Left cardiac atrium (tissue), 4 donors: ENCODE measurements around the gene CHRNA1. TPM values are rescaled to one million over a fixed set of nuclear protein-coding genes. Genes with fewer than 3 reads are reported as not detected.

Experiments used
- ATAC-seq, 2 donors: fragments of 200-7000 bp; cut with Tn5 transposase; one replicate each; pipeline ENCODE4 v1.9.1; 2020; ENCODE audit warnings: mild to moderate bottlenecking in 2 of 2, moderate library complexity in 2 of 2
- DNase-seq: peaks from one replicate; pipeline ENCODE4 v3.0.0-alpha.2; 2020
- intact Hi-C, 2 donors: fragments of 100-400 bp; cut with DNase I; formaldehyde crosslinking; loops; one replicate each; pipeline versions ENCODE4 v1.14.1 to v1.15.1; 2022 to 2023
- total RNA-seq, 2 donors: library from RNA; stranded (reverse); fragmentation: NEBNext Ultra II Directional; extraction: Animal tissue kit (Norgen Biotek cat#: 25700); gene quantifications; one replicate each; pipeline ENCODE4 v1.2.1, GENCODE V29; 2021
- donor health status: DM: no; HTN: yes; CAD: no.
- donor health status: DM: no; HTN: yes; CAD: no; lungs with severe emphysema.
- donor health status: DM: yes; HTN: yes; CAD: no.
- donor health status: Dilated cardiomyopathy.

The CHRNA1 gene
- total RNA-seq, 2 donors from 2014 or later, result 0.16 TPM; not detected in 1

DNA sequence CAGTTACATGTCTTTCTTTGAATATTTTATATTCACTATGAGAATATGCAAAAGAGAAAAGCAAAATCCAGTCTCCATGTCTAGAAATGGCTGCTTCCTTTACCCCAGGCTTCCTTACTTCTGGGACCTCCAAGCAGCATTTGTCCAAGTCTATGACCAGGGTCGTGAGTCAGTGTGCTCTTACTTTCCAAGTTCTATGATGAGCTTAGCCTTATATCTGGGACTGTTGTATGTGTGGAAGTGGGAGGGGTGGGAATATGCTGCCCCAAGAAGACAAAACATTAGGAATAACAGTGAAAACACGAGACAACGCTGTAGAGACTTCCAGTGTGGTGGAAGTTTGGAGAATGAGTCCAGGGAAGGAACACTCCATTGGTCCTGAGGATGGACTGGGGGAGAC is 21.2 kb upstream of the CHRNA1 start:
- ATAC-seq (no peak), DNase-seq (no peak)
- intact Hi-C loops, result no loop called here

- DNase-seq, result no peak
- ATAC-seq, result no peak
- intact Hi-C loops, result no loop called here
Measured at GRCh38 chr2:174784909-174785308, 20.6 kb upstream of the CHRNA1 start.

- DNase-seq (no peak), ATAC-seq (no peak)
- intact Hi-C loops, result no loop called here
Measured at GRCh38 chr2:174784316-174784715, 20.0 kb upstream of the CHRNA1 start.

- intact Hi-C loops, result no loop called here
- ATAC-seq, result no peak
- no peak for DNase-seq
Measured at GRCh38 chr2:174781996-174782395, 17.7 kb upstream of the CHRNA1 start.

- ATAC-seq (no peak), DNase-seq (no peak)
- intact Hi-C loops, result no loop called here
Measured at GRCh38 chr2:174781298-174781697, 17.0 kb upstream of the CHRNA1 start.

GRCh38 chr2:174780856-174781255 is 16.6 kb upstream of the CHRNA1 start:
- intact Hi-C loops, result no loop called here

GRCh38 chr2:174780191-174780840 is 16.0 kb upstream of the CHRNA1 start:
- DNase-seq, result no peak
- ATAC-seq, result no peak
- intact Hi-C loops, result no loop called here

More at GRCh38 chr2:174780856-174781255, 16.6 kb upstream of the CHRNA1 start:
- DNase-seq (no peak), ATAC-seq (no peak)

GRCh38 chr2:174779361-174779928 is 15.2 kb upstream of the CHRNA1 start:
- intact Hi-C loops, result no loop called here

GRCh38 chr2:174778085-174778981 is 14.1 kb upstream of the CHRNA1 start:
- intact Hi-C loops, result no loop called here
- DNase-seq (peak; percentile 66), ATAC-seq (peak; percentile 78 to 82)

More at GRCh38 chr2:174779361-174779928, 15.2 kb upstream of the CHRNA1 start:
- no peak for ATAC-seq
- no peak for DNase-seq

DNA sequence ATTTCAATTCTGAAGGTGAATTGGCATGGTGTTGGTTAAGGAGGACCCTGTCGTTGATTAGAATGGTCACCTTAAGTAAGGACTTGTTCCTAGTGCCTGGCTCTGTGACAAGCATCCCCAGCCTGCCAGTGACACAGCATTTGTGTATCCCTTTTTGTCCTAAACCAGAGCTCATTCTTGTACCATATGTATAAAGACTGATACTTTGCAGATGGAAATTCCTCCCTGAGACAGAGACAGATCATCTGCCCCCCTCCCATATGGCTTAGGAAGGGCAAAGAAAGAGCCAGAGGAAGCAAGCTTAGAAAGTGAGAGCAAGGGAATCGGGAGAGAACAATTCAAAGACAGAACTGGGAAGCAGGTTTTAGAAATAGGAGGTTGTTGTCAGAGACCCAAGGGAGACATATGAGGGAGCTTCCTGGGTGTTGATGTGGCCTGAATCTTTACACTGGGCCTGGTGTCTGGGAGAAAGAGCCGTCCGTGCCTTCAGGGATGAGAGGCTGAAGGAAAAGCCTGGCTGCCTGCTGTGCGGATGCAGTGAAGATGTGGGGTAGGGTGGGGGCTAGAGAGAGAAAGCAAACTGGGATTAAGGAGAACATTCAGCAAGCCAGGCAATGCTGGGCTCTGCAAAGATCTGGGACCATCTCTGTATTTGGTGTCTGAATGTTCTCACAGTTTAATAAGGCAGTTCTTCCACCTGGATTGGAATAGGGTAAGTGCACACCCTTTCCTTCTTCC is 13.2 kb upstream of the CHRNA1 start:
- DNase-seq (no peak), ATAC-seq (no peak)
- intact Hi-C loops, result no loop called here

DNA sequence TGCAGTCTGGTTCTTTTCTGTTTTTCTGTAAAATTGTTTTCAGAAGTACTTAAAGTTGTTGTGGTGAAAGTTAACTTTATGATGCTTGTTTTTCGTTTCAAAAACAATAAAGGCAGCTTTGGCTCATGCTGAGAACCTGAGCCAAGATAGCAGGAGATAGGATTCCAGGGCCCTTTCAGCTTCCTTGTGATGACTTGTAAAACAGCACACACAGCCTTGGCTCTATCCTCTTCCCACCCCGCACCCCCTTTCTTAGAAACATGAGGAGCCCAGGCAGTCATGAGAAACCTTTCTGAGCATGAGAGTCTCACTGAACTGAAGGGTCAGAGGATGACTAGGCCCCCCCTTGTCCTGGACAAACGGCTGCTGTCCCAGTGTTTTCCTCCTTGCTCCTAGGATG is 12.4 kb upstream of the CHRNA1 start:
- intact Hi-C loops, result no loop called here
- ATAC-seq (no peak), DNase-seq (no peak)

DNA sequence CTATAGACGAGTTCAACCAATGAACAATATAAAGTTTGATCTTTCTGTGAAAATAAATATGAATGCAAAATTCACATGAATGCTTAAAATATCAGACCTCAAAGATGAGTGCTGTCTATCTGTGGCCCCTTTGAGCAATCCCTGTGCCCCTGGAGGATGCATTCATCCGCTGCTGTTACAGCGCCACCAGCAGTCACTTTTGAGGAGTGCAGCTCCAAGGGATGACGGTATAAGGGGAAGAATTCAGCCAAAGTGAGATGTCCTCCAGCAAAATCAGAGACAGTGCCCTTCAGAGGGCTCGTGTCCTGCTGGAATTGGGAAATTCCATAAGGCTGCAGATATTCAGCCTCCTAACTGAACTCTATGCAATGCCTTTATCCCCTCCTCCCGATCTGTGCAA is 12.0 kb upstream of the CHRNA1 start:
- ATAC-seq, result no peak
- DNase-seq, result no peak
- intact Hi-C loops, result no loop called here

- DNase-seq, result no peak
- intact Hi-C loops, result no loop called here
- no peak for ATAC-seq
Measured at GRCh38 chr2:174775571-174775980, 11.3 kb upstream of the CHRNA1 start.

DNA sequence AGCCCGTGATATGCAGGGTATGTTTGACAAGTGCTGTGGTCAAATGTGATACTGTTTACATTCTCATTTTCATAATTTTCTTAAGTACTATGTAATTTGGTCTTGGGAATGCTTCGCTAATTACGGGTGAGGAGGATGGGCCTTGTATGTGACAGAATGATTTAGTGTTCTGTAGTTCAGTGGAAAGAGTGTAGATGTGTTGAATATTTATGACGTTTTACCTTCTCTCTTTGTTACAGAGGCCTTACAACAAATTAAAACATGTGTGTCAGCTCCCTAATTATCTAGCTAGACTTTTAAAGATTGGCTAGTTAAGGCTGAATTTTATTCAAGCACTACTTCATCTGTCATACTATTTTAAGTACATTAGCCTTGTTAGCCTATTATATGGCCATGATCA is 10.6 kb upstream of the CHRNA1 start:
- DNase-seq, result no peak
- ATAC-seq, result no peak
- intact Hi-C loops, result loop anchor here in 1 of 2 donors (5.0 kb wide), 1 partner anchor 212 kb away; no protein-coding TSS in a partner anchor

DNA sequence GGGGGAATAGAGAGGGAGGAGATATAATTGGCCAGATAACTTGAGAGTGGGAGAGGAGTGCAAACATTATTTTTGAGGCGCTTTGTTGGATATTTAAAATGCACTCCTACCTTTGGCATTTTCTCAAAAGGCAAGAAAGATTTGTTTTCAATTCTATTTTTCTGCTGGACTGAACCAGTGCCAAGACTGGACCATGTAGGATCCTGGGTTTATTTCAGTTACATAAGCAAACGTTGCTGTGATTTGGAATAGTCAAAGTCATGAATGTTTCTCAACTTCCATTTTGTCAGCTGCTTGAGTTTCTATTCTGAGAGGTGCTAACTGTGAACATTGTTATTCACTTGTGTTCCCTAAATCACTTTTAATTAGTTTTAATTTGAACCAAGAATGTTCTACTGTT is 8.9 kb upstream of the CHRNA1 start:
- ATAC-seq, result no peak
- intact Hi-C loops, result loop anchor here in 1 of 2 donors (5.0 kb wide), 1 partner anchor 214 kb away; no protein-coding TSS in a partner anchor
- DNase-seq, result no peak

- intact Hi-C loops, result loop anchor here in 1 of 2 donors (5.0 kb wide), 1 partner anchor 215 kb away; no protein-coding TSS in a partner anchor
- no peak for DNase-seq
- no peak for ATAC-seq
Measured at GRCh38 chr2:174772472-174772801, 8.2 kb upstream of the CHRNA1 start.

GRCh38 chr2:174771631-174772471 is 7.6 kb upstream of the CHRNA1 start:
- ATAC-seq, result peak; percentile 96 to 97
- DNase-seq, result peak; percentile 85
- intact Hi-C loops, result loop anchor here (2.0 to 5.0 kb wide), 2 partner anchors 213 to 215 kb away; no protein-coding TSS in a partner anchor

DNA sequence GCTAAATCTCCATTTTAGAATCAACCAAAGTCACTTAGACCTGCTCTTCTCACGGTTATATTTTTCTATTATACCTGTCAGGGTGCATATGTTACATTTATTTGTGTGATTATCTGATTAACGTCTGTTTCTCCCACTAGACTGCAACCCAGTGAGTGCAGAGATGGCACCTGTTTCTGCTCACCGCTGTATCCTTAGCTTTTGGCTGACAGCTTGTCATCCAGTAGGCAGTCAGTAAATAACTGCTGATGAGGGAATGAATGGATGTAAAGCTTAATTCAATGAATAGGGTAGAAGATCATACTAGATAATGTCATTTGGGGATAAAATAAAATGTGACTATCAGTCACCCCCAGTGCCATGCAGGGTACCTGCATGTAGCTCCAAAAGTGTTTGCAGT is 6.9 kb upstream of the CHRNA1 start:
- intact Hi-C loops, result loop anchor here (2.0 to 5.0 kb wide), 2 partner anchors 214 to 216 kb away; no protein-coding TSS in a partner anchor
- DNase-seq (no peak), ATAC-seq (no peak)
